ENCODE measurements around the gene ZNF492. TPM values are rescaled to one million over a fixed set of nuclear protein-coding genes. Genes with fewer than 3 reads are reported as not detected.
"Not testable (repeated sequence)": the region's sequence is repeated elsewhere in the genome, so short reads cannot be mapped to it uniquely, and the experiment has no call there.

The ZNF492 gene
- total RNA-seq = not detected in 2 replicates
- long read RNA-seq = 0 reads

DNA sequence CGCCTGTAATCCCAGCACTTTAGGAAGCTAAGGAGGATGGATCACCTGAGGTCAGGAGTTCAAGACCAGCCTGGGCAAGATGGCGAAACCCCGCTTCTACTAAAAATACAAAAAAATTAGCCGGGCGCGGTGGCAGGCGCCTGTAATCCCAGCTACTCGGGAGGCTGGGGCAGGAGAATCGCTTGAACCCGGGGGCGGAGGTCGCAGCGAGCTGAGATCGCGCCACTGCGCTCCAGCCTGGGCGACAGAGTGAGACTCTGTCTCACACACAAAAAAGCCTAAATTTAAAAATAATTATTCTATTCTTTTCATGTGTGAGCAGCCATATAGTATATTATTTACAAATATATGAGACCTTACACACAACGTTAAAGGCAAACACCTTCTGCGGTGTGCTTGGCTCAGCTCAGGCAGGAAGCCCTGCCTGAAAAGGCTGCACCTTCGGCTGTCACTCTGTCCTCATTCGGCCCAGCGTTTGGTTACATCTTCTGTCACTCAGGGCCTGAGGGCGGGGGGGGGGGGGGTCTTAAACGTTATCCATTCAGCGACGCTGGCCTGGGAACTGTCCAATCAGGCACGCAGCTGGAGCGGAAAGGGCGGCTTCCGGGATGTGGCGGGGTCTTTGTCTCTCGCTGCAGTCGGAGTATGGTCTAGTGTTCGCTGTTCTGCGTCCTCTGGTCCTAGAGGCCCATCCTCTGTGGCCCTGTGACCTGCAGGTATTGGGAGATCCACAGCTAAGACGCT is at the start of gene ZNF492:
ZNF492 (plus strand) TSS at position 619 of the 744 bp plus-strand sequence. CDS start 19,076 bp downstream, outside the sequence.
- not testable (repeated sequence) for H3K36me3 Mint-ChIP-seq (ENCODE audit: insufficient read depth); H3K4me1 Mint-ChIP-seq (ENCODE audit: low read depth); DNase-seq (ENCODE audit: low spot score, unreplicated experiment); H3K27ac Mint-ChIP-seq; H3K27me3 Mint-ChIP-seq; H3K4me3 Mint-ChIP-seq (ENCODE audit: low read depth)
- H3K9me3 Mint-ChIP-seq (ENCODE audit: low read depth) = peaks cover 10% of the 10 kb centered on the region

GRCh38 chr19:22595422-22595821 is 38.7 kb upstream of the ZNF492 start:
- DNase-seq (ENCODE audit: low spot score, unreplicated experiment) = no peak
- peaks cover 12% of the 10 kb centered on the region for H3K36me3 Mint-ChIP-seq (ENCODE audit: insufficient read depth)
- no peak overlapping the region for H3K4me3 Mint-ChIP-seq (ENCODE audit: low read depth)
- peaks cover 42% of the 10 kb centered on the region for H3K9me3 Mint-ChIP-seq (ENCODE audit: low read depth)
- no peaks in the 10 kb centered on the region for H3K4me1 Mint-ChIP-seq (ENCODE audit: low read depth)
- TF ChIP-seq CTCF (IDR thresholded peaks at IDR 0.05; ENCODE audit: unreplicated experiment) = no peak
- H3K27me3 Mint-ChIP-seq = no peaks in the 10 kb centered on the region
- H3K27ac Mint-ChIP-seq = no peak overlapping the region

GRCh38 chr19:22595918-22596341 is 38.2 kb upstream of the ZNF492 start:
- Mint-ChIP-seq H3K4me3 (ENCODE audit: low read depth) (no peak overlapping the region), H3K9me3 (ENCODE audit: low read depth) (peaks cover 43% of the 10 kb centered on the region), H3K4me1 (ENCODE audit: low read depth) (no peaks in the 10 kb centered on the region), H3K27ac (no peak overlapping the region), H3K27me3 (no peaks in the 10 kb centered on the region), H3K36me3 (ENCODE audit: insufficient read depth) (peaks cover 12% of the 10 kb centered on the region)
- TF ChIP-seq CTCF (IDR thresholded peaks at IDR 0.05; ENCODE audit: unreplicated experiment) = no peak
- DNase-seq (ENCODE audit: low spot score, unreplicated experiment) = no peak

- Mint-ChIP-seq H3K36me3 (ENCODE audit: insufficient read depth) (peaks cover 9% of the 10 kb centered on the region), H3K4me3 (ENCODE audit: low read depth) (no peak overlapping the region), H3K27ac (no peak overlapping the region), H3K27me3 (no peaks in the 10 kb centered on the region), H3K9me3 (ENCODE audit: low read depth) (peaks cover 32% of the 10 kb centered on the region), H3K4me1 (ENCODE audit: low read depth) (no peaks in the 10 kb centered on the region)
- no peak for DNase-seq (ENCODE audit: low spot score, unreplicated experiment)
- TF ChIP-seq CTCF (IDR thresholded peaks at IDR 0.05; ENCODE audit: unreplicated experiment) = no peak
Measured at GRCh38 chr19:22600690-22601648, 33.2 kb upstream of the ZNF492 start.

- H3K27me3 Mint-ChIP-seq = no peaks in the 10 kb centered on the region
- H3K4me3 Mint-ChIP-seq (ENCODE audit: low read depth) = no peak overlapping the region
- no peaks in the 10 kb centered on the region for H3K4me1 Mint-ChIP-seq (ENCODE audit: low read depth)
- no peak overlapping the region for H3K27ac Mint-ChIP-seq
- H3K9me3 Mint-ChIP-seq (ENCODE audit: low read depth) = peaks cover 40% of the 10 kb centered on the region
- TF ChIP-seq CTCF (IDR thresholded peaks at IDR 0.05; ENCODE audit: unreplicated experiment) = no peak
- no peak for DNase-seq (ENCODE audit: low spot score, unreplicated experiment)
- H3K36me3 Mint-ChIP-seq (ENCODE audit: insufficient read depth) = peaks cover 14% of the 10 kb centered on the region
Measured at GRCh38 chr19:22601906-22602630, 32.1 kb upstream of the ZNF492 start.

All from progenitor cell of endocrine pancreas (in vitro differentiated cells).